ENCODE measurements around the gene REST. TPM values are rescaled to one million over a fixed set of nuclear protein-coding genes. Genes with fewer than 3 reads are reported as not detected.

REST gene
- polyA plus RNA-seq, 3 donors = 6.3 to 71.2 (median 44.2) TPM

- no peak for TF ChIP-seq CTCF (IDR thresholded peaks at IDR 0.05)
- Mint-ChIP-seq H3K4me3 (no peak overlapping the region), H3K36me3 (peaks cover 58 to 72% of the 10 kb centered on the region in 2 donors), H3K27ac (no peak overlapping the region), H3K4me1 (peaks cover 15% of the 10 kb centered on the region), H3K27me3 (ENCODE audit: low read depth in 3 of 3) (peaks cover 0 to 1% (median 0%) of the 10 kb centered on the region in 3 donors), H3K9me3 (peaks cover 0 to 9% (median 3%) of the 10 kb centered on the region in 7 donors)
- H3K4me3 ChIP-seq (replicated peaks in 1 of 3; ENCODE audit: low read depth in 2 of 3, low read length in 3 of 3) = no peak overlapping the region
- peaks cover 50% of the 10 kb centered on the region for H3K79me2 ChIP-seq (ENCODE audit: insufficient read depth, low read length)
- H3K27me3 ChIP-seq (ENCODE audit: control insufficient read depth in 2 of 2, insufficient read depth in 2 of 2, low read length in 2 of 2) = no peaks in the 10 kb centered on the region
- no peak overlapping the region for H3K4me2 ChIP-seq (replicated peaks; ENCODE audit: extremely low read depth, low read length, poor library complexity, severe bottlenecking)
- H3K36me3 ChIP-seq (replicated peaks in 1 of 2; ENCODE audit: control insufficient read depth in 1 of 2, insufficient read depth in 2 of 2, low read length in 2 of 2) = peaks cover 61 to 71% of the 10 kb centered on the region in 2 donors
- H3K4me1 ChIP-seq (ENCODE audit: control insufficient read depth in 1 of 2, insufficient read depth in 2 of 2, low read length in 2 of 2) = peaks cover 19 to 23% of the 10 kb centered on the region in 2 donors
- H3K9me3 ChIP-seq (replicated peaks in 1 of 2; ENCODE audit: control insufficient read depth in 1 of 2, insufficient read depth in 1 of 2, low read length in 2 of 2) = peaks cover 4 to 14% of the 10 kb centered on the region in 2 donors
- WGBS (ENCODE audit: insufficient coverage) = no CpG with 5 or more reads among the region's 2 CpGs
- H3K9ac ChIP-seq (ENCODE audit: insufficient read depth, low read length, poor library complexity, severe bottlenecking) = no peak overlapping the region
- peaks cover 32% of the 10 kb centered on the region for H4K20me1 ChIP-seq (ENCODE audit: insufficient read depth, low read length)
- no peak for DNase-seq
- no peak overlapping the region for H3K27ac ChIP-seq (ENCODE audit: low read depth in 1 of 2, low read length in 2 of 2)
- intact Hi-C loops (cut with micrococcal nuclease) = no loop called here
- no peak overlapping the region for H2AFZ ChIP-seq (ENCODE audit: insufficient read depth, low read depth, low read length, poor library complexity, severe bottlenecking)
Observed at GRCh38 chr4:56972389-56972788, 64.7 kb downstream of the REST start.

GRCh38 chr4:56972809-56973208 lies 65.1 kb downstream of the REST start:
- peaks cover 19 to 23% of the 10 kb centered on the region in 2 donors for H3K4me1 ChIP-seq (ENCODE audit: control insufficient read depth in 1 of 2, insufficient read depth in 2 of 2, low read length in 2 of 2)
- Mint-ChIP-seq H3K36me3 (peaks cover 54 to 67% of the 10 kb centered on the region in 2 donors), H3K27ac (no peak overlapping the region), H3K4me3 (no peak overlapping the region), H3K27me3 (ENCODE audit: low read depth in 3 of 3) (peaks cover 0 to 1% (median 0%) of the 10 kb centered on the region in 3 donors), H3K9me3 (peaks cover 0 to 9% (median 3%) of the 10 kb centered on the region in 7 donors), H3K4me1 (peaks cover 15% of the 10 kb centered on the region)
- no peak overlapping the region for H3K9ac ChIP-seq (ENCODE audit: insufficient read depth, low read length, poor library complexity, severe bottlenecking)
- H3K27ac ChIP-seq (ENCODE audit: low read depth in 1 of 2, low read length in 2 of 2) = no peak overlapping the region
- H4K20me1 ChIP-seq (ENCODE audit: insufficient read depth, low read length) = peaks cover 32% of the 10 kb centered on the region
- H3K9me3 ChIP-seq (replicated peaks in 1 of 2; ENCODE audit: control insufficient read depth in 1 of 2, insufficient read depth in 1 of 2, low read length in 2 of 2) = peaks cover 4 to 14% of the 10 kb centered on the region in 2 donors
- no peaks in the 10 kb centered on the region for H3K27me3 ChIP-seq (ENCODE audit: control insufficient read depth in 2 of 2, insufficient read depth in 2 of 2, low read length in 2 of 2)
- no peak for TF ChIP-seq CTCF (IDR thresholded peaks at IDR 0.05)
- H3K36me3 ChIP-seq (replicated peaks in 1 of 2; ENCODE audit: control insufficient read depth in 1 of 2, insufficient read depth in 2 of 2, low read length in 2 of 2) = peaks cover 56 to 67% of the 10 kb centered on the region in 2 donors
- no peak overlapping the region for H3K4me2 ChIP-seq (replicated peaks; ENCODE audit: extremely low read depth, low read length, poor library complexity, severe bottlenecking)
- H3K4me3 ChIP-seq (replicated peaks in 1 of 3; ENCODE audit: low read depth in 2 of 3, low read length in 3 of 3) = no peak overlapping the region
- no peak for DNase-seq
- H2AFZ ChIP-seq (ENCODE audit: insufficient read depth, low read depth, low read length, poor library complexity, severe bottlenecking) = no peak overlapping the region
- intact Hi-C loops (cut with micrococcal nuclease) = no loop called here
- H3K79me2 ChIP-seq (ENCODE audit: insufficient read depth, low read length) = peaks cover 50% of the 10 kb centered on the region
